ENCODE results near the gene HSD17B2. TPM values are rescaled to one million over a fixed set of nuclear protein-coding genes. Genes with fewer than 3 reads are reported as not detected.

Gene HSD17B2
- total RNA-seq, 4 donors from 2014 or later: 0.22 to 0.29 TPM; not detected in 2

DNA sequence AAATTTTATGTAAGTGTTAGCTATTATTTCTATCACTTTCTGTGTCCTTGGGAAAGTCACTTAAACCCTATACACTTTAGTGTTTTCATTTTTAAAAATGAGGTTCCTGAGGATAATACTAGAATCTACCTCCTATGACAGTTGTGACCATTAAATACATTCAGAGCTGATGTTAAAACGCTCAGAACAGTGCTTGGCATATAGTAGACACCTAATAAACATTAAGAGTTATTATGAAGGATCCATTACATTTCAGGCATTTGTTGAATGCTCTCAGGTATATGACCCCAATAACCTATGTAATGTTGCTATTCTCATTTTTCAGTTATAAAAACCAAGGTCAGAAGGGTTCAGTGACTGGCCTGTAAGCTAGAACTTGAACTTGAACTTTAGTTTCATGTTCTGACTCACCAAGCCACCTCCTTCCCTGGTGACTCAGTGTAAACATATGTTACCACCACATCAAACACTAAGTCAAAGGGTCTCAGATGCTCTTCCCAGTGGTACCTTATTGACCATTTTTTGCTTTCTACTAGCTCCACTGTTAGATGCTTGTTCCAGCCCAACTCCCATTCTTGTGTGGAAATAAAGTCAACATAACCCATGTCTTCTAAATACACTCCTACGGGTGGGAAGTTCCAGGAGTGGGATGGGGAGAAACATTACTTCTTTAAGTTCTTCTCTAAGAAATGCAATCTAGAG lies 47.6 kb downstream of the HSD17B2 start:
- Histone ChIP-seq H3K4me3 (no peak overlapping the region), H3K27ac (no peak overlapping the region), H3K27me3 (no peaks in the 10 kb centered on the region), H3K9me3 (peaks cover 0 to 3% (median 0%) of the 10 kb centered on the region in 3 donors), H3K4me1 (no peaks in the 10 kb centered on the region), H3K36me3 (no peaks in the 10 kb centered on the region)
- intact Hi-C loops (cut with DNase I; ENCODE audit: low total_unique reads) (no loop called here), in situ Hi-C loops (cut with MboI; ENCODE audit: low sequenced_read_pairs in 4 of 4) (no loop called here)
- DNase-seq: no peak
- no peak for ATAC-seq
- no peak for TF ChIP-seq POLR2A (IDR thresholded peaks at IDR 0.05)
- TF ChIP-seq, protein P1, sequence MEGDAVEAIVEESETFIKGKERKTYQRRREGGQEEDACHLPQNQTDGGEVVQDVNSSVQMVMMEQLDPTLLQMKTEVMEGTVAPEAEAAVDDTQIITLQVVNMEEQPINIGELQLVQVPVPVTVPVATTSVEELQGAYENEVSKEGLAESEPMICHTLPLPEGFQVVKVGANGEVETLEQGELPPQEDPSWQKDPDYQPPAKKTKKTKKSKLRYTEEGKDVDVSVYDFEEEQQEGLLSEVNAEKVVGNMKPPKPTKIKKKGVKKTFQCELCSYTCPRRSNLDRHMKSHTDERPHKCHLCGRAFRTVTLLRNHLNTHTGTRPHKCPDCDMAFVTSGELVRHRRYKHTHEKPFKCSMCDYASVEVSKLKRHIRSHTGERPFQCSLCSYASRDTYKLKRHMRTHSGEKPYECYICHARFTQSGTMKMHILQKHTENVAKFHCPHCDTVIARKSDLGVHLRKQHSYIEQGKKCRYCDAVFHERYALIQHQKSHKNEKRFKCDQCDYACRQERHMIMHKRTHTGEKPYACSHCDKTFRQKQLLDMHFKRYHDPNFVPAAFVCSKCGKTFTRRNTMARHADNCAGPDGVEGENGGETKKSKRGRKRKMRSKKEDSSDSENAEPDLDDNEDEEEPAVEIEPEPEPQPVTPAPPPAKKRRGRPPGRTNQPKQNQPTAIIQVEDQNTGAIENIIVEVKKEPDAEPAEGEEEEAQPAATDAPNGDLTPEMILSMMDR (IDR thresholded peaks at IDR 0.05 in 4 of 5, conservative IDR thresholded peaks at IDR 0.05 in 1 of 5): no peak

DNA sequence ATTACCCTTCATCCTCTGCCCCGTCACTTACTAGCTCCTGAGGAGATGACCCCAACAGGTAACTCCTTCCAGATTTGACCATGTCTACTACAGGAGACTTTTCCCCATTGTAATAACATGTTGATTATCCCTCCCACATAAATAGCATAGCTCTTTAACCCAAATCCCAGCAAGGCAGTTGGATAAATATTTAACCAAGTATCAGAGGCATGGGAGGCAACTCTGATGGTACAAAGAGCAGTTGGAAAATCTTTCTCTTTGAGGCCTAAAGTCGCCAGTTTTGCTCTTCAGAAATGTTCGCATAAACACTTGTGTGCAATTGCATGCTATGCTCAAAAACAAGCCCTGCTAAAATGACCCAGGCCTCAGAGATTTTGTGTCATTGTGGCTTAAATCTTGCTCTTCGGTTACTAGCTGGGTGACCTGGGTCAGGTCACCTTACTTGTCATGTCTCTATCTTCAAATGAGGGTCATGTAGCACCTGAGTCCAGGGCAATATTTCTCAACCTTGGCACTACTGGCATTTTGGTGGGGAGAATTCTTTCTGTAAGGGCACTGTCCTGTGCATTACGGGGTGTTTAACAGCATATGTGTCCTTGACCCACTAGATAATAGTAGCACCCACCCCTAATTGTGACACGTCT lies 48.8 kb downstream of the HSD17B2 start:
- H3K9me3 ChIP-seq: no peaks in the 10 kb centered on the region
- H3K4me1 ChIP-seq: no peaks in the 10 kb centered on the region
- TF ChIP-seq, protein P1 (IDR thresholded peaks at IDR 0.05 in 4 of 5, conservative IDR thresholded peaks at IDR 0.05 in 1 of 5): no peak
- no peak for TF ChIP-seq POLR2A (IDR thresholded peaks at IDR 0.05)
- in situ Hi-C loops (cut with MboI; ENCODE audit: low sequenced_read_pairs in 4 of 4): no loop called here
- H3K36me3 ChIP-seq: no peaks in the 10 kb centered on the region
- DNase-seq (no peak), ATAC-seq (no peak)
- H3K27me3 ChIP-seq: no peaks in the 10 kb centered on the region
- H3K27ac ChIP-seq: no peak overlapping the region
- intact Hi-C loops (cut with DNase I; ENCODE audit: low total_unique reads): no loop called here
- no peak overlapping the region for H3K4me3 ChIP-seq

DNA sequence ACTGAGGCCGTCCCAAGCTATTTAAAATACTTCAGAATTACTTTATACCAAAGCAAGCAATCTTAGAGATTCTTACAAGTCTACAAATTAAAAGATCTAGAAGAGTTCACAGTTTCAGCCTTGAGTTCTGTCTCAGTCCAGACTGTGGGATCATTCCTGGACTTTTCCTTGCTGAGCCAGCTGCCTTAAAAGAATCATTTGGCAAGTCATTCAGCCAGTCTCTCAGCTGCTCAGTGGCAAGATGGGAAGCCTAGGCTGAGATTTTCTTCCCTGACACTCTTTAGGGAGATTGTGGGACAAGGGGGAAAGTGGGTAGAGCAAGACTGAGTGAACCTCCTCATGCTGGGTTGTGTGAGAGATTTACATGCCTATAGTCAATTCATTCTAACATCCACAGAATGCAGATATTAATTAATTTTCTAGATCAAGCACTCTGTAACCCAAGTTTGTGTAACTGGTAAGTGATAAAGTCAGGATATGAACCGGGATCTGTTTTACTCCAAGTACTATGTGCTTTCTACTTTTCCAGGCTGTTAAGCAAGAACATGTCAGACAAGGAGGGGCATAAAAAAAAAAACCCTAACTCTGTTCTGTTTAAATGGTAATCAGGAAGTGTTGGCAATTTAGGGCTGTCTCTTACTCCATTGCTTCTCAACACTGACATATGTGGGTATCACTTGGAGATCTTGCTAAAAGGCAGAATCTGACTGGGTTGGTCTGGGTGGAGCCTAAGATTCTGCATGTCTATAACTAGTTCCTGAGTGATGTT lies 50.1 kb downstream of the HSD17B2 start:
- Histone ChIP-seq H3K36me3 (no peaks in the 10 kb centered on the region), H3K27me3 (no peaks in the 10 kb centered on the region), H3K9me3 (no peaks in the 10 kb centered on the region), H3K27ac (no peak overlapping the region), H3K4me3 (no peak overlapping the region), H3K4me1 (no peaks in the 10 kb centered on the region)
- in situ Hi-C loops (cut with MboI; ENCODE audit: low sequenced_read_pairs in 4 of 4) (no loop called here), intact Hi-C loops (cut with DNase I; ENCODE audit: low total_unique reads) (no loop called here)
- ATAC-seq (no peak), DNase-seq (no peak)
- TF ChIP-seq, protein P1 (IDR thresholded peaks at IDR 0.05 in 4 of 5, conservative IDR thresholded peaks at IDR 0.05 in 1 of 5): no peak
- no peak for TF ChIP-seq POLR2A (IDR thresholded peaks at IDR 0.05)

DNA sequence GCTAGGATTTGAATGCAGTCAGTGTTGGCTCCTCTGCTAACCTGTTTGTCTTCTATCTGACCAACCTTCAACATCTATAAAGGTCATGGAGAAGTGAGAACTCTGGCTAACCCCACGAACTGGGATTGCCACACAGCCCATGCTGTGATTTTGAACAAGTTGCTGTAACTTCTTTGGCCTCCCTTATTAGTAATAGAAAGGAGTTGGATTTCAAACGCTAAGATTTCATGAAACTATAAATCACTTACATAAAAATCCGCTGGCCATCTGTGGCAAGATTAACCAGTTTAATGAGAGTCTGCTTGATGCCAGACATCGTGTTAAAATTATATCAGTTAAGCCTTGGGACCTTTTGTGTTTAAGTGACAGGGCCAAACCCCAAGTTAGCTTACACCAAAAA lies 53.4 kb downstream of the HSD17B2 start:
- in situ Hi-C loops (cut with MboI; ENCODE audit: low sequenced_read_pairs in 4 of 4): no loop called here
- DNase-seq (no peak), ATAC-seq (no peak)
- TF ChIP-seq, protein P1 (IDR thresholded peaks at IDR 0.05 in 4 of 5, conservative IDR thresholded peaks at IDR 0.05 in 1 of 5): no peak
- TF ChIP-seq POLR2A (IDR thresholded peaks at IDR 0.05): no peak
- H3K4me3 ChIP-seq: no peak overlapping the region
- no peaks in the 10 kb centered on the region for H3K27me3 ChIP-seq
- no peaks in the 10 kb centered on the region for H3K9me3 ChIP-seq
- H3K36me3 ChIP-seq: no peaks in the 10 kb centered on the region
- no peaks in the 10 kb centered on the region for H3K4me1 ChIP-seq
- no peak overlapping the region for H3K27ac ChIP-seq
- intact Hi-C loops (cut with DNase I; ENCODE audit: low total_unique reads): no loop called here

Measured in gastrocnemius medialis (tissue), 4 donors.